ENCODE measurements around the gene SIL1.

GRCh38 chr5:138945421-138946240 lies 252.5 kb downstream of the SIL1 start:
- TF ChIP-seq POLR2A (IDR thresholded peaks at IDR 0.05) (no peak), CTCF (IDR thresholded peaks at IDR 0.05) (no peak), EP300 (IDR thresholded peaks at IDR 0.05) (no peak)
